Effector memory CD8-positive, alpha-beta T cell (primary cell): ENCODE data around the gene EOLA1.
A peak's percentile ranks its signal among the peaks of the same experiment; 100 is the strongest.
"Not testable (repeated sequence)": the region's sequence is repeated elsewhere in the genome, so short reads cannot be mapped to it uniquely, and the experiment has no call there.

Experiments
- ATAC-seq: fragments of 150-1000 bp; cut with Tn5 transposase; replicated peaks from 2 replicates; pipeline ENCODE4 v1.10.0; 2021; ENCODE audit warnings: mild to moderate bottlenecking, moderate library complexity
- DNase-seq, 3 experiments: peaks; one replicate each; pipeline ENCODE4 v3.0.0; 2021
- H3K27ac Mint-ChIP-seq, 2 donors: one replicate each; pipeline ENCODE4 v1.8.0; 2022; ENCODE audit warnings: mild to moderate bottlenecking in 2 of 2, mixed read lengths in 2 of 2, moderate library complexity in 2 of 2
- H3K27me3 Mint-ChIP-seq, 2 donors: one replicate each; pipeline ENCODE4 v1.8.0; 2022; ENCODE audit warnings: mixed read lengths in 2 of 2
- H3K36me3 Mint-ChIP-seq: one replicate; pipeline ENCODE4 v1.8.0; 2022; ENCODE audit warnings: mild to moderate bottlenecking, moderate library complexity, mixed read lengths; ENCODE audit not compliant: insufficient read depth
- H3K4me1 Mint-ChIP-seq, 2 donors: one replicate each; pipeline ENCODE4 v1.8.0; 2022; ENCODE audit warnings: low read depth in 2 of 2, mixed read lengths in 2 of 2
- H3K4me3 Mint-ChIP-seq, 2 donors: one replicate each; pipeline ENCODE4 v1.8.0; 2022; ENCODE audit warnings: mild to moderate bottlenecking in 2 of 2, mixed read lengths in 2 of 2, moderate library complexity in 2 of 2
- H3K9me3 Mint-ChIP-seq, 2 donors: one replicate each; pipeline ENCODE4 v1.8.0; 2022; ENCODE audit warnings: mixed read lengths in 2 of 2

The EOLA1 gene

DNA sequence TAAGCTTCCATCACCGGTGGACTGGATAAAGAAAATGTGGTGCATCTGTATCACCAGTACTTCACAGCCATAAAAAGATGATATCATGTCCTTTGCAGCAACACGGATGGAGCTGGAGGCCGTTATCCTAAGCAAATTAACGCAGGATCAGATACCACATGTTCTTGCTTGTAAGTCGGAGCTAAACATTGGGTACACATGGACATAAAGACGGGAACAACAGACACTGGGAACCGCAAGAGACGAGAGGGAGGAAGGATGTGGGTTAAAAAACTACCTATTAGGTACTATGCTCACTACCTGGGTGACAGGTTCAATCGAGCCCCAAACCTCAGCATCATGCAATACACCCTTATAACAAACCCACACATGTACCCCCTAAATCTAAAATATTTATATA, 19.4 kb upstream of the EOLA1 start:
- Mint-ChIP-seq H3K4me3 (peak overlapping the region; percentile 65 to 68), H3K36me3 (peaks cover 30% of the 10 kb centered on the region), H3K27me3 (no peaks in the 10 kb centered on the region), H3K27ac (peak overlapping the region; percentile 79 to 90), H3K9me3 (no peaks in the 10 kb centered on the region), H3K4me1 (peaks cover 31 to 36% of the 10 kb centered on the region in 2 donors)
- DNase-seq (no peak), ATAC-seq (peak; percentile 13)

DNA sequence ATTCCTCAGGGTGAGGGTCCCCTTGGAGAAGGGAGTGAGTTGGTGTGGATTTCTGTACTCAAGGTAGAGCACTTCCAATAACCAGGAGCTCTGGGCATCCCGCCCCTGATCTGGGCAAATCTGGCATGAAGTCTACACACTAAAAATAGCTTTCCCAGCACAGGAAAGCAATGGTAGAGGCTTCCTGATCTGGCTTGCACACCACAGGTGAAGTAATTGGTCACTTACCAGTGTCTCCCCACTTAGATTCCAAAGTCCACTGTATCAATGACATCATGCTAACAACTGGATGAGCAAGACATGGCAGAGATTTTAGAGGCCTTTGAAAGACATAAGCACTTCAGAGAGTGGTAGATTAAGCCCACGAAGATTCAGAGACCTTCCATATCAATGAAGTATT, 17.9 kb upstream of the EOLA1 start:
- H3K27me3 Mint-ChIP-seq, result no peaks in the 10 kb centered on the region
- DNase-seq (no peak), ATAC-seq (no peak)
- peaks cover 25 to 31% of the 10 kb centered on the region in 2 donors for H3K4me1 Mint-ChIP-seq
- H3K36me3 Mint-ChIP-seq, result peaks cover 32% of the 10 kb centered on the region
- H3K4me3 Mint-ChIP-seq, result no peak overlapping the region
- H3K27ac Mint-ChIP-seq, result peak overlapping the region; percentile 69 to 90
- no peaks in the 10 kb centered on the region for H3K9me3 Mint-ChIP-seq

DNA sequence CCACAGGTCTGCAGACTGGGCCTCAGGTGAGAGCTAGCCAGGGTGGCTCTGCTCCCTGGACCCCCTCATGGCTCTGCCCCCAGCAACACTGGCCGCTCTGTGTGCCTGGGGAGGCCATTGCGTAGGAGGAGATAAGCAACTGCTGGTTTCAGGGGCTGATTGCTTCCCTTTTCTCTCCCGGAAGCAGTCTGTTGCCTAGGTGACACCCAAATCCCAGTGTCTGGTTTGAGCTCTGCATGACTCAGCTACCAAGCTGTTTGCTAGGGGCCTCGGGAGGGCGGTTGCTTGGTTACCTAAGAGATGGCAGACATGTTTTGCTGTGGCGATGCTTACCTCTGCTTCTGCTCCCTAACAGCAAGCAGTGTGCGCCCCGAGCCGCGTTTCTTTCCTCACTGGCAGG, 15.4 kb upstream of the EOLA1 start:
- Mint-ChIP-seq H3K4me1 (peaks cover 23 to 25% of the 10 kb centered on the region in 2 donors), H3K4me3 (peak overlapping the region; percentile 46 to 73), H3K36me3 (peaks cover 29% of the 10 kb centered on the region), H3K27ac (peak overlapping the region; percentile 93 to 98)
- not testable (repeated sequence) for H3K9me3 Mint-ChIP-seq, H3K27me3 Mint-ChIP-seq
- DNase-seq (peak; percentile 57 to 61 (median 58)), ATAC-seq (peak; percentile 80)

DNA sequence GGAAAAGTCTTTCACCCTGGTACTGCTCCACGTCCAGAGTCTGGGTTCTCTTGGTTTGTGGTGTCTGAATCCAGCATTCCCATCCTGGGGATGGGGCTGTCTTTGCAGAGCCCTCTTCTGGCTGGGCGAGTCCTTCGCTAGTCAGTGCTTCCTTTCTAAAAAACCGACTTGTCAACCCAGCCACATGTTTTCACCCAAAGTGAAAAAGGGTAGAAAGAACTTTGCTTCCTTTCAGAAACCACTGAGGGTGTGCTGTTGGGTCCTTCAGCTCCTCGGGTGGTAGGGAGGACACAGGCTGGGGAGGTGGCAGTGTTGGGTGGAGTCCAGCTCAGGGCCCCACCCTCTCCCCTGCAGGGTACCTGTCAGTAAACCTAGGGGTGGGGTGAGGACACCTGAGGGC, 14.9 kb upstream of the EOLA1 start:
- ATAC-seq, result peak; percentile 60
- Mint-ChIP-seq H3K36me3 (peaks cover 26% of the 10 kb centered on the region), H3K27ac (peak overlapping the region; percentile 93 to 98), H3K4me1 (peaks cover 19 to 21% of the 10 kb centered on the region in 2 donors), H3K4me3 (peak overlapping the region; percentile 67 to 73)
- not testable (repeated sequence) for H3K27me3 Mint-ChIP-seq, H3K9me3 Mint-ChIP-seq
- peak; percentile 35 to 46 (median 38) for DNase-seq

DNA sequence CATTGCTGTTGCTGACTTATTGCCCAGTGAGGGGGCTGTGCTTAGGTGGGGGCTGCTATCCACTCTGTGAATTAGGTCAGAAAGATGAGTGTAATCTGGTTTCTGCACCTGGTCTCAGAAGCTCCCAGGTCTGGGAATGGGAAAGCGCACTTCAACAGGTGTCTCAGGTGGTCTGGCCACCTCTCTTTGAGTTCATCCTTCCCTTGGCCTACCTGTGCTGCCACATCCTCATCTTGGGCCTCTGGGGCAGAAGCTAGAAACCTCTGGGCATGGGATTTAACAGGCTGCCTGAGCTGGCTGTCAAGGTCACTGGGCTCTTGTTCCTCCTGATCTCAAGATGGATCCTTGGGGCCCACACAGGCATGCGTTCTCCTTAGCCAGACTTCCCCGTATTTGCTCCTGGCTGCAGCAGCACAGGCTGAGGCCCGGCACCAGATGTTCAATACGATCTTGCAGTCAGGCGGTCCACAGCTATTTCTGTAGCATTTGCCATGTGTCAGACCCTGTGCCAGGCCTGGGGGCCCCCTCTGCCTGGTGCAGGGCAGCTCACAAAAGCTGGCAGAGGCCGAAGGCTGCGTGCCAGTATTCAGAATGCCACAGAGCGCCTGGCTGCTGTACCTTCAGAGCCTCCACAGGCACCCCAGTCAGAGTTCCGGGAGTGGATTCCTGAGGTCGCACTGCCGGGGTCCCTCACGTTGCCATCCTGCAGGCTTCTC, 14.3 kb upstream of the EOLA1 start:
- Mint-ChIP-seq H3K27ac (peak overlapping the region; percentile 93 to 98), H3K36me3 (peaks cover 23% of the 10 kb centered on the region), H3K4me3 (peak overlapping the region; percentile 67 to 73), H3K4me1 (peaks cover 14 to 17% of the 10 kb centered on the region in 2 donors)
- not testable (repeated sequence) for H3K27me3 Mint-ChIP-seq, H3K9me3 Mint-ChIP-seq, DNase-seq, ATAC-seq

DNA sequence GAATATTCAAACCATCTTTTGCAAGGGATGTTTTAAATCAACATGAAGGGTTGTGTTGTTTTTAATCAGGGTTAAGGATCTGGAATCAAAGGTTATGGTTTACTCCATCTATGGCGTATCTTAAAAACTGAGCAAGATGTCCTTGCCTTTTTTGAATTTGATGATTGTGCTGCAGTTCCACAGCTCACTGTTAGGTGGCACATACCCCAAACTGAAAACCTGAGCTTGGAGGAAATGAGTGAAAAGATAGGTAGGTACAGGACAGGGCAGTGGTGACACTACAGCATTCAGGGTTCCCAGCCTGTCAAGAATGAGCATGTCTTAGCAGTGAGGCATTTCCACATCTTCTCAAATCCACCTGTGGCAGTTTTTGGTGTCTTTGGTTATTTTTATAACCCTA, 13.1 kb upstream of the EOLA1 start:
- Mint-ChIP-seq H3K27me3 (no peaks in the 10 kb centered on the region), H3K9me3 (no peaks in the 10 kb centered on the region), H3K27ac (peak overlapping the region; percentile 78 to 82), H3K36me3 (peaks cover 28% of the 10 kb centered on the region), H3K4me3 (peak overlapping the region in 1 of 2 donors; percentile 47), H3K4me1 (peaks cover 4 to 12% of the 10 kb centered on the region in 2 donors)
- peak; percentile 14 for ATAC-seq
- DNase-seq, result peak in 2 of 3 experiments; percentile 34 to 42

DNA sequence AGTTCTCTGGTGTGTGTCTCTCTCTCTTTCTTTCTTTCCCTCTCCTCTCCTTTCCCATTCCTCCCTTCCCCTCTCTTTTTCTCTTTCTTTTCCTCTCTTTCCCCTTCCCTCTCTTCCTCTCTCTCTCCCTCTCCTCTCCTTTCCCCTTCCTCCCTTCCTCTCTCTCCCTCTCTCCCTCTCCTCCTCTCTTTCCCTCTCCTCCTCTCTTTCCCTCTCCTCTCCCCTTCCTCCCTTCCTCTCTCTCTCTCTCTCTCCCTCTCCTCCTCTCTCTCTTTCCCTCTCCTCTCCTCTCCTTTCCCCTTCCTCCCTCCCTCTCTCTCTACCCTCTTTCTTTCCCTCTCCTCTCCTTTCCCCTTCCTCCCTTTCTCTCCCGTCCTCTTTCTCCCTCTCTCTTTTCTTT, 12.4 kb upstream of the EOLA1 start:
- Mint-ChIP-seq H3K27me3 (no peaks in the 10 kb centered on the region), H3K4me3 (no peak overlapping the region), H3K4me1 (peaks cover 4 to 12% of the 10 kb centered on the region in 2 donors), H3K9me3 (no peaks in the 10 kb centered on the region), H3K27ac (peak overlapping the region; percentile 67 to 78), H3K36me3 (peaks cover 29% of the 10 kb centered on the region)
- DNase-seq, result no peak
- no peak for ATAC-seq

DNA sequence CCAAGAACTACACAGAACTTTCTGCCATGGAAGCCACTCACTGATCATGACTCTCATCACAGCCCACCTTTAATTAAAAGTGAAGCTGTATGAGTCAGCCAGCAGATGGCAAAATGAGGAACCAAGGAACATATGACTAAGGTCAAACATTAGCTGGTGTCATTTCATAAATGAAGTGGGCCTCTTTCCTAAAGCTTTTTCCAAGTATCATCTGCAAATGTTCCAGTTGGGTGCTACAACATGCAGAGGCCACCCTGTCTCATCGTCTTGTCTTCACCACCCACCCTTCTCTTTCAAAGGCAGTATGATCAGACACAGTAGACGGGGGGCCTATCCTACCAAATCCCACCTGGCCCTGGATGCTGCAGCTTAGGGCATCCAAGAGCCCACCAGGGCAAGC, 9.2 kb upstream of the EOLA1 start:
- Mint-ChIP-seq H3K9me3 (no peaks in the 10 kb centered on the region), H3K4me3 (no peak overlapping the region), H3K4me1 (peaks cover 4 to 7% of the 10 kb centered on the region in 2 donors), H3K27me3 (no peaks in the 10 kb centered on the region), H3K36me3 (peaks cover 15% of the 10 kb centered on the region), H3K27ac (peak overlapping the region in 1 of 2 donors; percentile 84)
- no peak for ATAC-seq
- DNase-seq, result no peak

DNA sequence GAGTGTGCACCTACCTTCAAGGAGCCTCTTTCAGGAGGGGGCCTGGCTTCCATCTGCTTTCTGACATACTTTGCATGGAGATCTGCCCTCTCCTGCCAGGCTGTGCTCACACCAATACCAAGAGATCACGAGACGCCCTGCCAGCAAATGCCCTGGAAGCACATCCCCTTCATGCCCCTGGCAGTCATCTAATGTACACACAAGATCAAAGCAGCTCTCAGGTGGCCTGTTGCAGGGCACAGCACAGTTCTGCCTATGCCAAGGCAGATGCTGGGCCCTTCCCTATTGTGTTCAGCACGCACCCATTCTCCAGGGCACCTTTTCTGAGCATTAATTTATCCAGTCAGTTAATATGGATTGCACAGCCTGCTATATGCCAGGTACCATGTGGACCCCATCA, 7.9 kb upstream of the EOLA1 start:
- H3K9me3 Mint-ChIP-seq, H3K27me3 Mint-ChIP-seq, H3K4me3 Mint-ChIP-seq, H3K4me1 Mint-ChIP-seq, DNase-seq, H3K27ac Mint-ChIP-seq, ATAC-seq: not testable (repeated sequence)
- peaks cover 15% of the 10 kb centered on the region for H3K36me3 Mint-ChIP-seq

DNA sequence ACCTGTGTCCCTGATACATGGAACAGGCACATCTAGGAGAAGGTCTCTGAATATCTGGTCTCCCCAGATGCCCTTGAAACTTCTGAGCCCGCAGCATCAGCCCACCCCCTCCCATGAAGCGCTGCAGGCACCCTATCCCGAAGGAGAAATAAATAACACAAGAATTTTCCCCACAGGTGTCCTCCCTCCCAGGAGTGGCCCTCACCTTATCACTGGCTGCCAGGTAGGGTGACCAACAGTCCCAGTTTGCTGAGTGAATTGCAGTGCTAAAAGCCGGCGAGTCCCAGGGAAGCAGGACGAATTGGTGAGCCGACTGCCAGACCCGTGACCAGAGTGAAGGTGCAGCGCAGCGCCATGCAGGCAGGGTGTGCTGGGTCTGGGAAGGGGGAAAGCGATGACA, 6.8 kb upstream of the EOLA1 start:
- H3K27me3 Mint-ChIP-seq, DNase-seq, H3K9me3 Mint-ChIP-seq, H3K27ac Mint-ChIP-seq, H3K4me1 Mint-ChIP-seq, ATAC-seq, H3K4me3 Mint-ChIP-seq: not testable (repeated sequence)
- peaks cover 18% of the 10 kb centered on the region for H3K36me3 Mint-ChIP-seq

DNA sequence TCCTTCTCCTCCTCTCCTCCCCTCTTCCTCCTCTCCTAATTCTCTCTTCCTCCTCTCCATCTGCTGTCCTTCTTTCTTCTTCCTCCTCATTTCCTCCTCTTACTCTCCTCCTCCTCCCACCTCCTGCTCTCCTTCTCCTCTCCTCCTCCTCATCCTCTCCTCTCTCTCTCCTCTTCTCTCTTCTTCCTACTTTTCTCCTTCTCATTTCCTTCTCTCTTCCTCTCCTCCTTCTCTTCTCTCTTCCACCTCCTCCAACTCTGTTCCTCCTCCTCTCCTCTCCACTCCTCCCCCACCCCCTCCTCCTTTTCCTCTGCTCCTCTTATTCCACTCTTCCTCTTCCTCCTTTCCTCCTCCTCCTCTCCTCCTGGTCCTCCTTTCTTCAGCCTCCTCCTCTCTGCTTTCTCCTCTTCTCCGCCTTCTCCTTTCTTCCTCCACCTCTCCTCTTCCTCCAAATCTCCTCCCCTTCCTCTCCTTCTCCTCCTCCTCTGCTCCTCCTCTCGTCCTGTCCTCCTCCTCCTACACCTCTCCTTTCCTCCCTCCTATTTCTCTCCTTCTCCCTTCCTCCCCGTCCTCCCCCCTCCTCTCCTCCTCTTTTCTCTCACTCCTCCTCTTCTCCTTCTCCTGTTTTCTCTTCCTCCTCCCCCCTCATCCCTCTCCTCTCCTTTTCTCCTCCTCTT, 5.7 kb upstream of the EOLA1 start:
- Mint-ChIP-seq H3K36me3 (peaks cover 25% of the 10 kb centered on the region), H3K27ac (peak overlapping the region in 1 of 2 donors; percentile 53), H3K4me1 (peaks cover 0 to 14% of the 10 kb centered on the region in 2 donors)
- not testable (repeated sequence) for ATAC-seq, H3K27me3 Mint-ChIP-seq, H3K9me3 Mint-ChIP-seq, DNase-seq, H3K4me3 Mint-ChIP-seq

DNA sequence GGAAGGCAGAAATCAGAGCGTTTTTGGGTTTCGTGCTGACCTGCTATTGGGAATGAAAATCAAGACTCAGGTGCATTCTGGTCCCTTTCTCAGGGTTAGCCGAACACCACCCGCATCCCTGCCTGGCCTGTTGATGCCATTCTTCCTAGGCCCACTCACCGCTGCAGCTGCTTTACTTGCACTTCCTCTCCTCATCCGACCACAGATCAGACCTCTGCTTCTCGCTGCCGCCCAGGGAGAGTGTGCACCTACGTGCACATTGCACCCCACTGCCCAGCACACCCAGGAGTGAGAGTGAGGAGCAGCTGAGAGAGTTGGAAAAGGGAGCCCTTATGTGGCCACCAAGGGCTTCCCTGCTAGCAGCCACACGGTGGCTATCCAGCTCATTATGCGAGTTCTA, 3.3 kb upstream of the EOLA1 start:
- not testable (repeated sequence) for DNase-seq, H3K9me3 Mint-ChIP-seq, H3K27ac Mint-ChIP-seq, ATAC-seq, H3K27me3 Mint-ChIP-seq, H3K4me3 Mint-ChIP-seq
- peaks cover 0 to 19% of the 10 kb centered on the region in 2 donors for H3K4me1 Mint-ChIP-seq
- peaks cover 37% of the 10 kb centered on the region for H3K36me3 Mint-ChIP-seq

DNA sequence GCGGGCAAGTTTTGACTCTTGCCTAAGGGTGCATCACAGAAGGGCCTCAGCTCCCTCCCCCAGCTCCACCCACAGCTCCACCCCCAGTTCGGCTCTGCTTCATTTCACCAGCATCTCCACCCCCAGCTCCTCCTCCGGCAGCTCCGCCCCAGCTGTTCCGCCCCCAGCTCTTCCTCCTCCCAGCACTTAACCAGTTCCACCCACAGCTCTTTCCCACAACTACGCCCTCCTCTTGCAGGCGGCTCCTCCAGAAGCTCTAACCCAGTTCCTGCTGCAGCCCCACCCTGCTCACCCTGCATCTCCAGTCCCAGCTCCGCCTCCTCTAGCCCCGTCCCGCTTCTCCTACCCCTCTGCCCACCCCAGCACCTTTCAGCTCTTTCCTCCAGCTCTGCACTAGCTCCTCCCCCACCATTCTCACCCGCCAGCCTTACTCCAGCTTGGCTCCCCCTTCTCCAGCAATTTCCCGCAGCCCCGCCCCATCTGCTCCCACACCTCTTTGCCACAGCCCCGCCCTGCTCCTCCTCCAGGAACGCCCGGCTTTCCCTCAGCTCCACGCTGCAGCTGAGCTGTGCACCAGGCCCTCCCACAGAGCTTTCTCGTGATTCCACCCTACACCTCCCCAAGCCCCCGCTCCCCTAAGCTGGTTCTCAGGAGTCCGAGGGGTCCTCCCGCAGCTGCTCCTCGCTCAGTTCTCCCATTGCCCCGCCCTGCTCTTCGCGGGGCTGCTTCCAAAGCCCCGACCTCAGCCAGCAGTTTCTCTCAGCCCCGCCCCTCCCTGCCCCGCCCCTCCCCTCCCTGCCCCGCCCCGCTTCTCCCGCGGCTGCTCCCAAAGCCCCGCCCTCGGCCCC, 1.3 kb upstream of the EOLA1 start:
- peaks cover 0 to 21% of the 10 kb centered on the region in 2 donors for H3K4me1 Mint-ChIP-seq
- peak overlapping the region; percentile 81 to 93 for H3K4me3 Mint-ChIP-seq
- DNase-seq (peak; percentile 84 to 86 (median 85)), ATAC-seq (peak; percentile 53)
- H3K27me3 Mint-ChIP-seq, result no peaks in the 10 kb centered on the region
- H3K9me3 Mint-ChIP-seq, result no peaks in the 10 kb centered on the region
- H3K36me3 Mint-ChIP-seq, result peaks cover 38% of the 10 kb centered on the region
- H3K27ac Mint-ChIP-seq, result peak overlapping the region; percentile 97 to 100
